Keratinocyte (primary cell): ENCODE results near the gene SH3BP1. TPM values are rescaled to one million over a fixed set of nuclear protein-coding genes. Genes with fewer than 3 reads are reported as not detected.

Source experiments
- DNase-seq: peaks from one replicate; pipeline ENCODE4 v3.0.0-alpha.2; 2011; ENCODE audit warnings: low read depth, missing footprints, low spot score
- FAIRE-seq: peaks from 2 replicates; lab custom pipeline; 2011; peaks lifted over from hg19 to GRCh38; lab: Jason Lieb, UNC
- H2AFZ ChIP-seq: 2 replicates; pipeline ENCODE4 v1.6.0; 2012; ENCODE audit warnings: low read length, control low read depth, inconsistent platforms; ENCODE audit not compliant: control insufficient read depth
- H3K27ac ChIP-seq: 2 replicates; pipeline ENCODE4 v1.5.1; 2011; ENCODE audit warnings: low read length; ENCODE audit not compliant: control insufficient read depth, insufficient read depth
- H3K27me3 ChIP-seq: 3 replicates; pipeline ENCODE4 v1.6.0; 2011; ENCODE audit warnings: low read length; ENCODE audit not compliant: control insufficient read depth, insufficient read depth; ENCODE audit errors: extremely low read depth
- H3K36me3 ChIP-seq, 2 experiments: 2 replicates in 1 of 2; 3 replicates in 1 of 2; pipeline ENCODE4 v1.5.1; 2011; ENCODE audit warnings: low read length in 2 of 2, mild to moderate bottlenecking in 1 of 2; ENCODE audit not compliant: control insufficient read depth in 2 of 2, insufficient read depth in 2 of 2; ENCODE audit errors: extremely low read depth in 1 of 2
- H3K4me1 ChIP-seq: 3 replicates; pipeline ENCODE4 v1.5.1; 2011; ENCODE audit warnings: low read length; ENCODE audit not compliant: control insufficient read depth, insufficient read depth; ENCODE audit errors: extremely low read depth
- H3K4me2 ChIP-seq: 3 replicates; pipeline ENCODE4 v1.6.0; 2011; ENCODE audit warnings: low read depth, low read length; ENCODE audit not compliant: control insufficient read depth, insufficient read depth; ENCODE audit errors: extremely low read depth
- H3K4me3 ChIP-seq, 3 experiments: fragments of 200-600 bp in 1 of 3; sonication (generic) in 1 of 3; 2 replicates in 2 of 3; 3 replicates in 1 of 3; pipeline ENCODE4 v1.5.1; 2011 to 2016; ENCODE audit warnings: low read length in 3 of 3, mild to moderate bottlenecking in 3 of 3, control low read depth in 2 of 3, inconsistent platforms in 1 of 3, low read depth in 1 of 3, mixed read lengths in 1 of 3, mixed run types in 1 of 3, moderate library complexity in 1 of 3; ENCODE audit not compliant: control insufficient read depth in 2 of 3, insufficient read depth in 2 of 3; ENCODE audit errors: extremely low read depth in 1 of 3
- H3K79me2 ChIP-seq: 2 replicates; pipeline ENCODE4 v1.6.0; 2012; ENCODE audit warnings: low read length; ENCODE audit not compliant: control insufficient read depth, insufficient read depth
- H3K9ac ChIP-seq: 3 replicates; pipeline ENCODE4 v1.6.0; 2011; ENCODE audit warnings: low read length; ENCODE audit not compliant: control insufficient read depth, insufficient read depth; ENCODE audit errors: extremely low read depth
- H3K9me1 ChIP-seq: 3 replicates; pipeline ENCODE4 v1.6.0; 2011; ENCODE audit warnings: low read length; ENCODE audit not compliant: control insufficient read depth, insufficient read depth; ENCODE audit errors: extremely low read depth
- H3K9me3 ChIP-seq: 2 replicates; pipeline ENCODE4 v1.5.1; 2012; ENCODE audit warnings: low read depth, low read length; ENCODE audit not compliant: control insufficient read depth
- H4K20me1 ChIP-seq: 3 replicates; pipeline ENCODE4 v1.6.0; 2011; ENCODE audit warnings: low read length; ENCODE audit not compliant: control insufficient read depth, insufficient read depth; ENCODE audit errors: extremely low read depth
- EZH2 ChIP-seq: IDR thresholded peaks from one replicate; pipeline ENCODE4 v1.6.1; 2012; ENCODE audit warnings: inconsistent platforms, mild to moderate bottlenecking, low read length, moderate library complexity
- dilution Hi-C: fragments of 300-500 bp; cut with MboI; formaldehyde crosslinking; loops from one replicate; pipeline ENCODE4 v1.7.0; 2020; ENCODE audit warnings: low sequenced_read_pairs; ENCODE audit not compliant: extremely low pct_ligation_motif_present
- polyA plus RNA-seq, 5 experiments: library from polyadenylated mRNA; depleted of rRNA in 3 of 5; stranded (reverse) in 3 of 5; stranded (forward) in 1 of 5; unstranded in 1 of 5; fragments of >200 nt; gene quantifications; 1 replicate in 1 of 5; 2 replicates in 3 of 5; 3 replicates in 1 of 5; pipeline versions ENCODE4 v1.2.1 to v1.2.3, GENCODE V29; 2011 to 2012; ENCODE audit warnings: missing spikeins in 2 of 5, low read depth in 1 of 5, low replicate concordance in 1 of 5
- TF ChIP-seq, protein P1 (sequence below), 3 experiments: IDR thresholded peaks in 1 of 3; conservative IDR thresholded peaks in 1 of 3; optimal IDR thresholded peaks in 1 of 3; 2 replicates in 2 of 3; 3 replicates in 1 of 3; pipeline versions ENCODE3 to v1.5.1; 2011; ENCODE audit warnings: low read length in 3 of 3, mild to moderate bottlenecking in 3 of 3, moderate library complexity in 2 of 3, control low read depth in 1 of 3, inconsistent platforms in 1 of 3; ENCODE audit not compliant: insufficient read depth in 2 of 3; ENCODE audit errors: extremely low read depth in 1 of 3

SH3BP1 gene
- polyA plus RNA-seq, 1 donor (not counting 4 experiments of a cell fraction or from before 2014, with no cell fraction given), result 27.2 TPM

GRCh38 chr22:37616201-37617083, 23.0 kb upstream of the SH3BP1 start:
- Histone ChIP-seq H3K9me3 (no peaks in the 10 kb centered on the region), H3K4me2 (no peak overlapping the region), H3K9me1 (no peaks in the 10 kb centered on the region), H3K4me1 (peaks cover 5% of the 10 kb centered on the region), H3K27me3 (no peaks in the 10 kb centered on the region), H3K4me3 (no peak overlapping the region), H3K36me3 (peaks cover 29 to 32% of the 10 kb centered on the region in 2 experiments), H3K79me2 (peaks cover 5% of the 10 kb centered on the region), H2AFZ (no peak overlapping the region), H3K27ac (no peak overlapping the region), H3K9ac (no peak overlapping the region), H4K20me1 (no peaks in the 10 kb centered on the region)
- FAIRE-seq, result no peak
- dilution Hi-C loops, result no loop called here
- no peak for DNase-seq
- TF ChIP-seq, protein P1, sequence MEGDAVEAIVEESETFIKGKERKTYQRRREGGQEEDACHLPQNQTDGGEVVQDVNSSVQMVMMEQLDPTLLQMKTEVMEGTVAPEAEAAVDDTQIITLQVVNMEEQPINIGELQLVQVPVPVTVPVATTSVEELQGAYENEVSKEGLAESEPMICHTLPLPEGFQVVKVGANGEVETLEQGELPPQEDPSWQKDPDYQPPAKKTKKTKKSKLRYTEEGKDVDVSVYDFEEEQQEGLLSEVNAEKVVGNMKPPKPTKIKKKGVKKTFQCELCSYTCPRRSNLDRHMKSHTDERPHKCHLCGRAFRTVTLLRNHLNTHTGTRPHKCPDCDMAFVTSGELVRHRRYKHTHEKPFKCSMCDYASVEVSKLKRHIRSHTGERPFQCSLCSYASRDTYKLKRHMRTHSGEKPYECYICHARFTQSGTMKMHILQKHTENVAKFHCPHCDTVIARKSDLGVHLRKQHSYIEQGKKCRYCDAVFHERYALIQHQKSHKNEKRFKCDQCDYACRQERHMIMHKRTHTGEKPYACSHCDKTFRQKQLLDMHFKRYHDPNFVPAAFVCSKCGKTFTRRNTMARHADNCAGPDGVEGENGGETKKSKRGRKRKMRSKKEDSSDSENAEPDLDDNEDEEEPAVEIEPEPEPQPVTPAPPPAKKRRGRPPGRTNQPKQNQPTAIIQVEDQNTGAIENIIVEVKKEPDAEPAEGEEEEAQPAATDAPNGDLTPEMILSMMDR (optimal IDR thresholded peaks at IDR 0.05 in 1 of 3, IDR thresholded peaks at IDR 0.05 in 1 of 3, conservative IDR thresholded peaks at IDR 0.05 in 1 of 3; ENCODE audit: extremely low read depth in 1 of 3, insufficient read depth in 2 of 3, low read length in 3 of 3), result no peak
- TF ChIP-seq EZH2, result no peak

GRCh38 chr22:37617431-37617830, 22.0 kb upstream of the SH3BP1 start:
- H3K9me3 ChIP-seq, result no peaks in the 10 kb centered on the region
- no peaks in the 10 kb centered on the region for H3K9me1 ChIP-seq
- FAIRE-seq, result no peak
- H3K4me3 ChIP-seq, result no peak overlapping the region
- peaks cover 5% of the 10 kb centered on the region for H3K4me1 ChIP-seq
- H3K4me2 ChIP-seq, result no peak overlapping the region
- H3K27ac ChIP-seq, result no peak overlapping the region
- no peak overlapping the region for H2AFZ ChIP-seq
- dilution Hi-C loops, result no loop called here
- no peak overlapping the region for H3K9ac ChIP-seq
- no peaks in the 10 kb centered on the region for H3K27me3 ChIP-seq
- peaks cover 32 to 34% of the 10 kb centered on the region in 2 experiments for H3K36me3 ChIP-seq
- H4K20me1 ChIP-seq, result no peaks in the 10 kb centered on the region
- TF ChIP-seq EZH2, result no peak
- TF ChIP-seq, protein P1 (optimal IDR thresholded peaks at IDR 0.05 in 1 of 3, IDR thresholded peaks at IDR 0.05 in 1 of 3, conservative IDR thresholded peaks at IDR 0.05 in 1 of 3; ENCODE audit: extremely low read depth in 1 of 3, insufficient read depth in 2 of 3, low read length in 3 of 3), result no peak
- no peak for DNase-seq
- H3K79me2 ChIP-seq, result peaks cover 2% of the 10 kb centered on the region
